Calu3 (cell line): ENCODE results near the gene FHIT. TPM values are rescaled to one million over a fixed set of nuclear protein-coding genes. Genes with fewer than 3 reads are reported as not detected.

Source experiments
- BruUV-seq: library from RNA; stranded (reverse); fragments of 400-500 nt; replicated peaks from 2 replicates; lab custom pipeline; 2021; lab: Mats Ljungman, UMichigan
- CTCF ChIA-PET: fragments of 300-600 bp; sonication (Branson Sonifier 250); formaldehyde crosslinking; loops from one replicate; lab custom pipeline; 2022; ENCODE audit warnings: antibody characterized with exemption; lab: Charles Lee
- DNase-seq: peaks from one replicate; pipeline ENCODE4 v3.0.0; 2022
- H3K27ac Mint-ChIP-seq: one replicate; pipeline ENCODE4 v1.8.0; 2022; ENCODE audit warnings: mixed read lengths; ENCODE audit not compliant: unreplicated experiment
- H3K27me3 Mint-ChIP-seq: one replicate; pipeline ENCODE4 v1.8.0; 2022; ENCODE audit warnings: mixed read lengths; ENCODE audit not compliant: unreplicated experiment
- H3K36me3 Mint-ChIP-seq: one replicate; pipeline ENCODE4 v1.8.0; 2022; ENCODE audit warnings: mild to moderate bottlenecking, moderate library complexity, mixed read lengths; ENCODE audit not compliant: insufficient read depth, unreplicated experiment
- H3K4me1 Mint-ChIP-seq: one replicate; pipeline ENCODE4 v1.8.0; 2022; ENCODE audit warnings: mild to moderate bottlenecking, low read depth, mixed read lengths; ENCODE audit not compliant: unreplicated experiment
- H3K4me3 Mint-ChIP-seq: one replicate; pipeline ENCODE4 v1.8.0; 2022; ENCODE audit warnings: mild to moderate bottlenecking, low read depth, moderate library complexity, mixed read lengths; ENCODE audit not compliant: unreplicated experiment
- H3K9me3 Mint-ChIP-seq: one replicate; pipeline ENCODE4 v1.8.0; 2022; ENCODE audit warnings: low read depth, mixed read lengths; ENCODE audit not compliant: unreplicated experiment
- intact Hi-C: fragments of 100-400 bp; cut with micrococcal nuclease; formaldehyde crosslinking; loops from one replicate; pipeline ENCODE4 v1.10.0; 2022; ENCODE audit not compliant: unreplicated experiment
- total RNA-seq: library from RNA; stranded (reverse); gene quantifications from 2 replicates; pipeline ENCODE4 v1.2.3, GENCODE V29; 2022
- TF ChIP-seq, protein P1 (sequence below): fragments of 200-600 bp; IDR thresholded peaks from one replicate; pipeline ENCODE4 v1.8.0; 2022; ENCODE audit warnings: antibody characterized with exemption; ENCODE audit not compliant: unreplicated experiment

The FHIT gene
- total RNA-seq, 1 experiment from 2014 or later: 6.2 TPM

DNA sequence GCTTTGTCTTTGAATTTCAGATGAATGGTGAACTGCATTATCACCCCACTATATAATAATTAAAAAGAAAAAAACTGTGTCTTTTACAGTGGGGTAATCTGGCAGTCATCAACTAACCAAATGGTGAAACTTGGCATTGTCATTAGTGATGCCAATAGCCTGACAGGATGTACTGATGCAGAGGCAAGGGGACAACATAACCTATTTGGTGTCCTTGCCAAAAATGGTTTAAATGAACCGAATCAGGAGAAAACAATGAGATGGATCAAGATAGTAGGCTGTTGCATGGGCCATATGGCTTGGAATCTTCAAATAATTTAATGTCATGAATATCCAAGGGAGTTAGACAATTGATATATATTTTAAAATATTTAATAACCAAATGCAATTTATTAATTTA, 738.7 kb downstream of the FHIT start:
- DNase-seq: no peak
- Mint-ChIP-seq H3K27ac (no peak overlapping the region), H3K36me3 (no peaks in the 10 kb centered on the region), H3K4me1 (no peaks in the 10 kb centered on the region), H3K4me3 (no peak overlapping the region), H3K27me3 (no peaks in the 10 kb centered on the region), H3K9me3 (no peaks in the 10 kb centered on the region)
- CTCF ChIA-PET: no interaction called here
- no TSS peak for BruUV-seq
- TF ChIP-seq, protein P1, sequence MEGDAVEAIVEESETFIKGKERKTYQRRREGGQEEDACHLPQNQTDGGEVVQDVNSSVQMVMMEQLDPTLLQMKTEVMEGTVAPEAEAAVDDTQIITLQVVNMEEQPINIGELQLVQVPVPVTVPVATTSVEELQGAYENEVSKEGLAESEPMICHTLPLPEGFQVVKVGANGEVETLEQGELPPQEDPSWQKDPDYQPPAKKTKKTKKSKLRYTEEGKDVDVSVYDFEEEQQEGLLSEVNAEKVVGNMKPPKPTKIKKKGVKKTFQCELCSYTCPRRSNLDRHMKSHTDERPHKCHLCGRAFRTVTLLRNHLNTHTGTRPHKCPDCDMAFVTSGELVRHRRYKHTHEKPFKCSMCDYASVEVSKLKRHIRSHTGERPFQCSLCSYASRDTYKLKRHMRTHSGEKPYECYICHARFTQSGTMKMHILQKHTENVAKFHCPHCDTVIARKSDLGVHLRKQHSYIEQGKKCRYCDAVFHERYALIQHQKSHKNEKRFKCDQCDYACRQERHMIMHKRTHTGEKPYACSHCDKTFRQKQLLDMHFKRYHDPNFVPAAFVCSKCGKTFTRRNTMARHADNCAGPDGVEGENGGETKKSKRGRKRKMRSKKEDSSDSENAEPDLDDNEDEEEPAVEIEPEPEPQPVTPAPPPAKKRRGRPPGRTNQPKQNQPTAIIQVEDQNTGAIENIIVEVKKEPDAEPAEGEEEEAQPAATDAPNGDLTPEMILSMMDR: no peak
- intact Hi-C loops: no loop called here

DNA sequence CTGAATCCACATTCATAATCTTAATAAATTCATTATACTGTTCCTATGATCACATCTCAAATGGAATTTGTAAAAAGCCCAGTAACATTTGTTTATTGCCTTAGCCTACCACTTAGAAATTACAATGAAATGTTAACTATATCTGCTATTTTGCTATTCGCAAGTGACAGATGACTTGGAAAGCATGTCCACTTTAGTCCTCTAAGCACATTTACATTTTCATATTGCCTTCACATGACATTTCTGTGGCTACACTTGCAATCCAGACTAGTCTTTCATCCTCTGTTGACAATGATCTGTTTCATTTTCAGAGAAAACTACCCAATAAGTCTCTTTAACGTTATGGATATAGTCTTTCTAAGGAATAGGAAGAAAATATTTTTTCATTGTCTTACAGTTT, 741.8 kb downstream of the FHIT start:
- Mint-ChIP-seq H3K27ac (no peak overlapping the region), H3K9me3 (no peaks in the 10 kb centered on the region), H3K36me3 (no peaks in the 10 kb centered on the region), H3K27me3 (no peaks in the 10 kb centered on the region), H3K4me1 (no peaks in the 10 kb centered on the region), H3K4me3 (no peak overlapping the region)
- TF ChIP-seq, protein P1: no peak
- DNase-seq: no peak
- intact Hi-C loops: no loop called here
- CTCF ChIA-PET: no interaction called here
- BruUV-seq: no TSS peak

DNA sequence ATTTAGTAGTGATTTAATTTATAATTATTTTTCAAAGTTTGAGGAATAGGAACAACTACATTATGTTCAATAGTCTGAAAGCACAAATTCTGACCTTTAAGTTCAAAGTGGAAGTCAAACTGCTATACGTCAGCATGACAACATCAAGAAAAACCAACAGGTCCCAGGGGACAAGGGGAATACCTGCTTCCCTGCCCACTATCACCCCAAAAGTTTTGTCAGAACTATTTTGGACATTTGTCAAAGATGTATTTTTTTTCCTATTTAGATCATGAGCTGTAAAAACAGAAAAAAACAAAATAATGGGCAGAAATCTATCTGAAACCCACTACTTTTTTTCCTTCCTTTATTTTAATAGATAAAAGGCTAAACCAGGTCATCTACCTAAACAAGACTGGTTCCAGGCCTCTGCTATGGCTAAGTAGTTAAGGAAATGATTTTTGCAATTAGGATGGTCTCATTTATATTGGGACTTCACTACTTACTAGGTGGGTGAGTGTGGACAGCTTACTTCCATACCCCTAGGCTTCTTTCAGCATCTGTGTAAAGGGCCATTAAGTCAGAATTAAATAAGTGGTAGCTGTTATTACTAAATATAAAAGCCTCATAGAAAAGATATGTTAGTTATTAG, 746.3 kb downstream of the FHIT start:
- Mint-ChIP-seq H3K27ac (no peak overlapping the region), H3K36me3 (no peaks in the 10 kb centered on the region), H3K4me3 (no peak overlapping the region), H3K4me1 (no peaks in the 10 kb centered on the region), H3K9me3 (no peaks in the 10 kb centered on the region), H3K27me3 (no peaks in the 10 kb centered on the region)
- intact Hi-C loops: no loop called here
- BruUV-seq: no TSS peak
- DNase-seq: no peak
- TF ChIP-seq, protein P1: no peak
- CTCF ChIA-PET: no interaction called here

DNA sequence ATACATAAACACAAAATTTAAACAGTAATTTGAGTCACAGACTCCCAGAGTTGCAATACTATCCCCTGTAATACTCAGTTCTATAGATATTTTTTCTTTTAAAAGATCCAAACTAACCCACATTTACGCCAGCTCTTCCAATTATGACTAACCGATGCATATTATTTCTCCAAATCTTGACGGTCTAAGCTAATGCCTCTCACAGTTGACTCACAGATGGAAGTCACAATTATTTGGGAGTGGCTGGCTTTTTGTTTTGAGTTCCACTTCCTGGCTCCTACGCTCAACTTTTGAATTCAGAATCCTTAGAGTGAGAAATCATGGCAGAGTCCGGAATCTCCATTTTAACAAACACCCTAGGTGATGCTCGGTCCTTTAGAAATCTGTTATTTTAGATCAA, 749.9 kb downstream of the FHIT start:
- BruUV-seq: no TSS peak
- no peaks in the 10 kb centered on the region for H3K4me1 Mint-ChIP-seq
- TF ChIP-seq, protein P1: no peak
- DNase-seq: no peak
- no peak overlapping the region for H3K27ac Mint-ChIP-seq
- no peak overlapping the region for H3K4me3 Mint-ChIP-seq
- no peaks in the 10 kb centered on the region for H3K9me3 Mint-ChIP-seq
- CTCF ChIA-PET: no interaction called here
- intact Hi-C loops: no loop called here
- no peaks in the 10 kb centered on the region for H3K27me3 Mint-ChIP-seq
- H3K36me3 Mint-ChIP-seq: no peaks in the 10 kb centered on the region
